Skeletal muscle satellite cell (primary cell): ENCODE measurements around the gene P2RX4. TPM values are rescaled to one million over a fixed set of nuclear protein-coding genes. Genes with fewer than 3 reads are reported as not detected.
"Not testable (repeated sequence)": the region's sequence is repeated elsewhere in the genome, so short reads cannot be mapped to it uniquely, and the experiment has no call there.

Source experiments
- H3K27me3 ChIP-seq: 2 replicates; pipeline ENCODE4 v1.7.0; 2013; ENCODE audit warnings: low read length; ENCODE audit not compliant: control insufficient read depth, insufficient read depth
- H3K36me3 ChIP-seq: 2 replicates; pipeline ENCODE4 v1.7.0; 2013; ENCODE audit warnings: mild to moderate bottlenecking, control low read depth, low read length; ENCODE audit not compliant: insufficient read depth
- H3K4me1 ChIP-seq: 2 replicates; pipeline ENCODE4 v1.7.0; 2013; ENCODE audit warnings: low read length; ENCODE audit not compliant: control insufficient read depth, insufficient read depth
- H3K4me2 ChIP-seq: 2 replicates; pipeline ENCODE4 v1.7.0; 2013; ENCODE audit warnings: mild to moderate bottlenecking, low read length
- H3K4me3 ChIP-seq: 2 replicates; pipeline ENCODE4 v1.7.0; 2013; ENCODE audit warnings: low read length
- H3K9ac ChIP-seq: 2 replicates; pipeline ENCODE4 v1.7.0; 2013; ENCODE audit warnings: mild to moderate bottlenecking, low read depth, low read length, moderate library complexity
- H3K9me3 ChIP-seq: replicated peaks from 2 replicates; pipeline ENCODE4 v1.7.0; 2013; ENCODE audit warnings: mild to moderate bottlenecking, control low read depth, low read length
- total RNA-seq: library from RNA; depleted of rRNA; stranded (reverse); fragments of >200 nt; gene quantifications from 2 replicates; pipeline ENCODE4 v1.2.3, GENCODE V29; 2012; rRNA removed

P2RX4 gene
- total RNA-seq, result 6.1 and 12.7 TPM in 2 replicates

GRCh38 chr12:121209624-121210572, at the start of gene P2RX4:
P2RX4 (plus strand) TSS chr12:121210129; CDS start chr12:121210165, 36 bp downstream.
- peak within 1 kb of the TSS; percentile 94 for H3K4me2 ChIP-seq
- no peaks in the 10 kb centered on the region for H3K27me3 ChIP-seq
- H3K4me1 ChIP-seq, result peaks cover 11% of the 10 kb centered on the region
- H3K4me3 ChIP-seq, result peak within 1 kb of the TSS; percentile 88
- no peaks in the 10 kb centered on the region for H3K36me3 ChIP-seq
- peak within 1 kb of the TSS; percentile 93 for H3K9ac ChIP-seq
- H3K9me3 ChIP-seq, result no peaks in the 10 kb centered on the region

GRCh38 chr12:121162384-121162783, 47.5 kb upstream of the P2RX4 start:
- Histone ChIP-seq H3K9ac (no peak overlapping the region), H3K27me3 (peaks cover 14% of the 10 kb centered on the region), H3K4me1 (no peaks in the 10 kb centered on the region), H3K36me3 (no peaks in the 10 kb centered on the region), H3K9me3 (no peaks in the 10 kb centered on the region), H3K4me2 (no peak overlapping the region), H3K4me3 (no peak overlapping the region)

GRCh38 chr12:121162985-121163384, 46.9 kb upstream of the P2RX4 start:
- Histone ChIP-seq H3K4me1 (no peaks in the 10 kb centered on the region), H3K36me3 (no peaks in the 10 kb centered on the region), H3K27me3 (peaks cover 11% of the 10 kb centered on the region), H3K9me3 (no peaks in the 10 kb centered on the region), H3K4me2 (no peak overlapping the region), H3K4me3 (no peak overlapping the region), H3K9ac (no peak overlapping the region)

GRCh38 chr12:121164839-121165238, 45.1 kb upstream of the P2RX4 start:
- not testable (repeated sequence) for H3K36me3 ChIP-seq, H3K4me3 ChIP-seq, H3K9me3 ChIP-seq, H3K27me3 ChIP-seq, H3K4me1 ChIP-seq, H3K9ac ChIP-seq, H3K4me2 ChIP-seq

GRCh38 chr12:121165316-121165715, 44.6 kb upstream of the P2RX4 start:
- H3K9me3 ChIP-seq, result no peaks in the 10 kb centered on the region
- H3K4me1 ChIP-seq, result no peaks in the 10 kb centered on the region
- H3K9ac ChIP-seq, result no peak overlapping the region
- H3K36me3 ChIP-seq, result no peaks in the 10 kb centered on the region
- peaks cover 5% of the 10 kb centered on the region for H3K27me3 ChIP-seq
- H3K4me3 ChIP-seq, result no peak overlapping the region
- H3K4me2 ChIP-seq, result no peak overlapping the region

GRCh38 chr12:121166356-121166755, 43.6 kb upstream of the P2RX4 start:
- H3K9ac ChIP-seq, result no peak overlapping the region
- H3K4me1 ChIP-seq, result peaks cover 5% of the 10 kb centered on the region
- no peaks in the 10 kb centered on the region for H3K36me3 ChIP-seq

GRCh38 chr12:121167232-121167820, 42.6 kb upstream of the P2RX4 start:
- Histone ChIP-seq H3K4me1 (peaks cover 5% of the 10 kb centered on the region), H3K36me3 (no peaks in the 10 kb centered on the region), H3K9me3 (no peaks in the 10 kb centered on the region), H3K4me2 (no peak overlapping the region), H3K9ac (no peak overlapping the region), H3K4me3 (no peak overlapping the region), H3K27me3 (no peaks in the 10 kb centered on the region)

More at GRCh38 chr12:121166356-121166755, 43.6 kb upstream of the P2RX4 start:
- Histone ChIP-seq H3K9me3 (no peaks in the 10 kb centered on the region), H3K4me3 (no peak overlapping the region), H3K27me3 (no peaks in the 10 kb centered on the region), H3K4me2 (no peak overlapping the region)

- Histone ChIP-seq H3K27me3 (no peaks in the 10 kb centered on the region), H3K4me1 (peaks cover 5% of the 10 kb centered on the region), H3K9me3 (no peaks in the 10 kb centered on the region), H3K36me3 (no peaks in the 10 kb centered on the region), H3K4me3 (no peak overlapping the region), H3K9ac (no peak overlapping the region), H3K4me2 (no peak overlapping the region)
Observed at GRCh38 chr12:121167951-121168350, 42.0 kb upstream of the P2RX4 start.

- no peaks in the 10 kb centered on the region for H3K36me3 ChIP-seq
- H3K4me2 ChIP-seq, result no peak overlapping the region
- no peak overlapping the region for H3K4me3 ChIP-seq
- H3K9ac ChIP-seq, result no peak overlapping the region
- no peaks in the 10 kb centered on the region for H3K9me3 ChIP-seq
- peaks cover 5% of the 10 kb centered on the region for H3K4me1 ChIP-seq
- no peaks in the 10 kb centered on the region for H3K27me3 ChIP-seq
Observed at GRCh38 chr12:121170151-121170550, 39.8 kb upstream of the P2RX4 start.

- Histone ChIP-seq H3K27me3 (no peaks in the 10 kb centered on the region), H3K36me3 (no peaks in the 10 kb centered on the region), H3K9ac (no peak overlapping the region), H3K4me3 (no peak overlapping the region), H3K9me3 (no peaks in the 10 kb centered on the region), H3K4me1 (peaks cover 5% of the 10 kb centered on the region), H3K4me2 (no peak overlapping the region)
Observed at GRCh38 chr12:121170611-121171260, 39.2 kb upstream of the P2RX4 start.

- H3K36me3 ChIP-seq, result no peaks in the 10 kb centered on the region
- no peak overlapping the region for H3K4me3 ChIP-seq
- no peak overlapping the region for H3K4me2 ChIP-seq
- H3K4me1 ChIP-seq, result peaks cover 5% of the 10 kb centered on the region
- H3K9ac ChIP-seq, result no peak overlapping the region
- H3K27me3 ChIP-seq, result no peaks in the 10 kb centered on the region
- H3K9me3 ChIP-seq, result no peaks in the 10 kb centered on the region
Observed at GRCh38 chr12:121172145-121172544, 37.8 kb upstream of the P2RX4 start.
